Right lobe of liver (tissue), 4 donors: ENCODE data around the gene SLC24A2.

ENCODE experiments used
- CTCF ChIP-seq, 4 donors: fragments of 200-600 bp in 3 of 4; fragments of 450-650 bp in 1 of 4; IDR thresholded peaks; one replicate each; pipeline versions ENCODE4 v1.5.1 to v1.8.0; 2016 to 2022; ENCODE audit warnings: antibody characterized with exemption in 4 of 4, mild to moderate bottlenecking in 2 of 4
- POLR2A ChIP-seq: fragments of 450-650 bp; IDR thresholded peaks from one replicate; pipeline ENCODE4 v1.6.1; 2017; ENCODE audit warnings: antibody characterized with exemption, mild to moderate bottlenecking
- donor health status: DM: no; HTN: no; CAD: no.
- donor health status: DM: no; HTN: no; CAD: no.
- donor health status: DM: no; HTN: yes; CAD: no.

GRCh38 chr9:19804431-19804830 lies 15.6 kb upstream of the SLC24A2 start:
- TF ChIP-seq CTCF (IDR thresholded peaks at IDR 0.05) (no peak), POLR2A (no peak)
